DMS153 treated with DMSO at 0.1 percent for 48 hours (cell line): ENCODE data around the gene NLRP3.
"Not testable (repeated sequence)": the region's sequence is repeated elsewhere in the genome, so short reads cannot be mapped to it uniquely, and the experiment has no call there.

Experiments used
- DNase-seq: peaks from one replicate; lab custom pipeline; 2025; ENCODE audit not compliant: unreplicated experiment; lab: John Stamatoyannopoulos, UW

NLRP3 gene

DNA sequence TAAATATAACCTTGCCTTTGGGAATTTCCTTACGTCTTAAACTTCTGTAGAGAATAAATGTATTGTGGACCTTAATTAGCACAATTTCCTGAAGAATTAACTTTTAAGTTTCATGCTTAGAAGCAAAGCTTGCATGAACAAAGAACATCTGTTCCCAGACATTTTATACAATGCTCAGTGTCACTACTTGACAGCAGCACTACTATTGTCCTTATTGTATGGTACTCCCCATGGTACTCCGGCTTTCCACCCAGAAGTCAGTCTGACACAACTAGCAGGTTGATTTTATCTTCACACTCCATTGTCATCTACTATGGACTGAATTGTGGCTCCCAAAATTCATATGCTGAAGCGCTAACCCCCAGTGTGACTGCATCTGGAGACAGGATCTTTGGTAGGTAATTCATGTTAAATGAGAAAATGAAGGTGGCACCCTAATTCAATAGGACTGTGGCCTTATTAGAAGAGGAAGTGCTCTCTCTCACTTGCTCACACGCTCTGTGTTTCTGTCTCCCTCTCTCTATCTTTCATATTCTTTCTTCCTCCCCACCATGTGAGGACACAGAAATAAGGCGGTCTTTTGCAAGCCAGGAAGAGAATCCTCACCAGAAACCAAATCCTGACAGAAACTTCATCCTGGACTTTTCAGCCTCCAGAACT is 52.6 kb downstream of the NLRP3 start:
- DNase-seq, result no peak

- DNase-seq, result no peak
These were observed 53.2 kb downstream of the NLRP3 start for GRCh38 chr1:247469141-247469535.

GRCh38 chr1:247470942-247471429 is 55.0 kb downstream of the NLRP3 start:
- DNase-seq, result not testable (repeated sequence)

- DNase-seq, result no peak
These were observed 55.6 kb downstream of the NLRP3 start for GRCh38 chr1:247471445-247472016.

DNA sequence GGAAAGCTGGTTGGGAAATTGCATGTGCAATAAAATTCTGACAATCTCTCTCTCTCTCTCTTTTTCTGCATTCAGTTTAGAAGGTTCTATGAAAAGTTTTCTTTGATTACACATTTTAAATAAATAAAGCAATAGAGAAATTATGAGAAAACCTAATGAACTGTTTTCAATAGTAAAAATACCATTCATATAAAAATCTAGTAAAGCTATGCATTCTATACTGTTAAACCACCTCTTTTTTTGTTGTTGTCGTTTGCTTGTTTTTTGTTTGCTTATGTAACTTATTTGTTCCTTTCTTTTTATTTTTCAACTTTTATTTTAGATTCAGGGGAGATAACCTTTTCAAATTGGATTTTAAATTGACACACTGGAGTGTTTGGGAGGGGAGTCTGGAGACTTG is 56.1 kb downstream of the NLRP3 start:
- DNase-seq, result no peak

GRCh38 chr1:247474367-247474766 is 58.4 kb downstream of the NLRP3 start:
- DNase-seq, result no peak

GRCh38 chr1:247475793-247476192 is 59.8 kb downstream of the NLRP3 start:
- no peak for DNase-seq

DNA sequence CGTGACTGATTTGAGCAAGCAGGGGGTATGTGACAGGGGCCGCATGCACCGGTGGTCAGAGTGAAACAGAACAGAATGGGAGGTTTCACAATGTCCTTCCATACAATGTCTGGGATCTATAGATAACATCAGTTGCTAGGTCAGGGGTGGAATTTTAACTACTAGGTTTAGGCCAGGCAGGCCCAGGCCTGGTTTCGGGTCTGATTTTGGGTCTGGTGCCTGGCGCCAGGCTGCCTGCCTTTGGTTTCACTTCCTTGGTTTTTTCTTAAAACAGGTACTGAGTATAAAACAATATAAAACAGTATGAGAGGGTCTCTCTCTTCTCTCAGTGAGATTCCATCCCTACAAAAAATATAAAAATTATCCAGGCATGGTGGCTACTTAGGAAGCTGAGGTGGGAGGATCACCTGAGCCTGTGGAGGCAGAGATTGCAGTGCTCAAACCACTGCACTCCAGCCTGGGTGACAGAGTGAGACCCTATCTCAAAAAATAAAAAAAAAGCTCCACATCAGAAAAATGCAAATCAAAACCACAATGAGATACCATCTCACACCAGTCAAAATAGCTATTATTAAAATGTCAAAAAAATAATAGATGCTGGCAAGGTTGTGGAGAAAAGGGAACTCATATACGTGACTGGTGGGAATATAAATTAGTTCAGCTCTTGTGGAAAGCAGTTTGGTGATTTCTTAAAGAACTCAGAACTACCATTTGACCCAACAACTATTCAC is 60.5 kb downstream of the NLRP3 start:
- not testable (repeated sequence) for DNase-seq

- no peak for DNase-seq
These were observed 66.8 kb downstream of the NLRP3 start for GRCh38 chr1:247482747-247483146.

DNA sequence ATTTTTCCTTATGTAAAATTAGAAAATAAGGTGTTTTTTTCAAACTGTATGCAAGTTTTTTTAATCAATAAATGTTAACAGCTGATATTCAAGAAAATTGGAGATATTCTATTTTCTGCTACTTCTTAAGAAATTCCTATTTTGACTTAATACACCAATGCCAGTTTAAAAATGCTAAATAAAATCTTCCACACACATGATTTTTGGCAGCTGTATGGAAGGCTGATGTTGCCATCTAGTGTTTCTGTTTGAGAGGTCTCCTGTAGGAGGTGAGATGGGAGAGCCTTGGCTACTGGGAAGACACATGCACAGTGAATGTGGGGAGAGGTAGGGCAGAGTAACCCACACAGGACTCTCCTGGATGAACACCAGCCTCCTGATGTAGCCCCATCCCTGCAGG is 71.1 kb downstream of the NLRP3 start:
- DNase-seq, result no peak

GRCh38 chr1:247491328-247491727 is 75.4 kb downstream of the NLRP3 start:
- DNase-seq, result no peak

GRCh38 chr1:247493106-247493505 is 77.1 kb downstream of the NLRP3 start:
- DNase-seq, result no peak

GRCh38 chr1:247494767-247495166 is 78.8 kb downstream of the NLRP3 start:
- DNase-seq, result no peak

DNA sequence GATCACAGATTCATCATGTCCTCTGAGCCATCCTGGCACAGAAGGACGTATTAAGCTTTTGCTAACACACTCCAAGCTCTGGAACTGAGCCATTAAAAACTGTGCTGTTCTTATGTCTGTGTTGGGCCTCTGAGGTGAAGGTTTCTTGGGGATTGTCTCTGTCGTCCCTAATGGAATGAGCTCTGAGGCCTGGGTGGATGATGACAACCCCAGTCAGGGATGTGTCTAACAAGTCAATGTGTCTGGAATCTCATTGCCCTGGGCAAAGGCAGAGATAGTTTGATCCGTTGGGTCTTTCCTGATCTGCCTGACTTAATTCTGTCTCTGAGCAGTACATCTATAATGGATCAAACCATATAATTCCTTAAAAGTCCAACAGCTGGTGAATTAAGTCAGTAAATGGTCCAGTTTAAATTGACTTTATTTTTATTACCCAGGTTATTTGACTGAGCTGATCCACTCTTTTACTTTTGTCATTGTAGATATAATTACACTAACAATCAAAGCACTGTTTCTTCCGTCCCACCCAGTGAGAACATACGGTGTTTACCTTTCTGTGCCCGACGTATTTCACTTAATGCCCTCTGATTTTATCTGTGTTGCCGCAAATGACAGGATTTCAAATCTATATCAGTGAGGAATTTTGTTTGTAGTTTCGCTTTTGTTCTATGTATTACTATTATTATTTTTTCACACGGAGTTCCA is 80.8 kb downstream of the NLRP3 start:
- no peak for DNase-seq
